ENCODE measurements around the gene GM2A.
"Not testable (repeated sequence)": the region's sequence is repeated elsewhere in the genome, so short reads cannot be mapped to it uniquely, and the experiment has no call there.

Gene GM2A

GRCh38 chr5:151231359-151231758 lies 21.6 kb upstream of the GM2A start:
- Histone ChIP-seq H3K4me1 (ENCODE audit: control insufficient read depth, insufficient read depth, low read length) (no peaks in the 10 kb centered on the region), H3K27me3 (ENCODE audit: control insufficient read depth, insufficient read depth, low read length) (peaks cover 53% of the 10 kb centered on the region), H3K9me3 (replicated peaks; ENCODE audit: low read length) (no peaks in the 10 kb centered on the region), H3K9ac (ENCODE audit: low read depth, low read length) (no peak overlapping the region), H3K36me3 (ENCODE audit: insufficient read depth, low read length) (no peaks in the 10 kb centered on the region), H3K4me2 (ENCODE audit: low read length) (no peak overlapping the region), H3K4me3 (ENCODE audit: low read length) (no peak overlapping the region)

GRCh38 chr5:151233616-151234085 lies 19.3 kb upstream of the GM2A start:
- H3K4me3 ChIP-seq (ENCODE audit: low read length), result no peak overlapping the region
- H3K36me3 ChIP-seq (ENCODE audit: insufficient read depth, low read length), result no peaks in the 10 kb centered on the region
- H3K27me3 ChIP-seq (ENCODE audit: control insufficient read depth, insufficient read depth, low read length), result peaks cover 62% of the 10 kb centered on the region
- no peaks in the 10 kb centered on the region for H3K4me1 ChIP-seq (ENCODE audit: control insufficient read depth, insufficient read depth, low read length)
- H3K9me3 ChIP-seq (replicated peaks; ENCODE audit: low read length), result no peaks in the 10 kb centered on the region
- no peak overlapping the region for H3K9ac ChIP-seq (ENCODE audit: low read depth, low read length)
- no peak overlapping the region for H3K4me2 ChIP-seq (ENCODE audit: low read length)

GRCh38 chr5:151234476-151235238 lies 18.3 kb upstream of the GM2A start:
- Histone ChIP-seq H3K9me3 (replicated peaks; ENCODE audit: low read length) (no peaks in the 10 kb centered on the region), H3K27me3 (ENCODE audit: control insufficient read depth, insufficient read depth, low read length) (peaks cover 60% of the 10 kb centered on the region), H3K4me1 (ENCODE audit: control insufficient read depth, insufficient read depth, low read length) (no peaks in the 10 kb centered on the region), H3K36me3 (ENCODE audit: insufficient read depth, low read length) (no peaks in the 10 kb centered on the region), H3K4me3 (ENCODE audit: low read length) (no peak overlapping the region), H3K4me2 (ENCODE audit: low read length) (no peak overlapping the region), H3K9ac (ENCODE audit: low read depth, low read length) (no peak overlapping the region)

GRCh38 chr5:151235239-151235571 lies 17.8 kb upstream of the GM2A start:
- H3K4me2 ChIP-seq (ENCODE audit: low read length); H3K4me3 ChIP-seq (ENCODE audit: low read length); H3K9me3 ChIP-seq (replicated peaks; ENCODE audit: low read length); H3K9ac ChIP-seq (ENCODE audit: low read depth, low read length); H3K36me3 ChIP-seq (ENCODE audit: insufficient read depth, low read length); H3K4me1 ChIP-seq (ENCODE audit: control insufficient read depth, insufficient read depth, low read length): not testable (repeated sequence)
- peaks cover 54% of the 10 kb centered on the region for H3K27me3 ChIP-seq (ENCODE audit: control insufficient read depth, insufficient read depth, low read length)

GRCh38 chr5:151236888-151237287 lies 16.1 kb upstream of the GM2A start:
- Histone ChIP-seq H3K4me3 (ENCODE audit: low read length) (no peak overlapping the region), H3K4me2 (ENCODE audit: low read length) (no peak overlapping the region), H3K9ac (ENCODE audit: low read depth, low read length) (no peak overlapping the region), H3K27me3 (ENCODE audit: control insufficient read depth, insufficient read depth, low read length) (peaks cover 40% of the 10 kb centered on the region), H3K4me1 (ENCODE audit: control insufficient read depth, insufficient read depth, low read length) (no peaks in the 10 kb centered on the region), H3K36me3 (ENCODE audit: insufficient read depth, low read length) (no peaks in the 10 kb centered on the region), H3K9me3 (replicated peaks; ENCODE audit: low read length) (no peaks in the 10 kb centered on the region)

DNA sequence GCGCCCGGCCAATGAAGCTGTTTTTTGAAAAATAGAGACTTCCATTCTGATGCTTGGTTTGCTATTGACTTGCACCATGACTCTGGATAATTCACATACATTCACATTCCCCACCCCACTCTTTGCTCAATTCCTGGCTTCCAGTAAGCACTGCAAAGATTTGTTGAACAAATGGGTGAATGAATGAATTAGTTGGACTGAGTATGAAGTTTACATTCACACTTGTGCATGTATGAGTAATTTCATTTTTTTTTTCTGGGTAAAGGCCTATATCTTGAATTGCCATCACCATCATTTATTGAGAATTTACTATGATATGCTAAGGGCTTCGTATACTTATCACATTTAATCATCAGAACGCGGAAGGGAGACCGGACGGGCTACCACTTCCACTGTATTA lies 15.3 kb upstream of the GM2A start:
- H3K9ac ChIP-seq (ENCODE audit: low read depth, low read length), result no peak overlapping the region
- H3K27me3 ChIP-seq (ENCODE audit: control insufficient read depth, insufficient read depth, low read length), result peaks cover 33% of the 10 kb centered on the region
- no peak overlapping the region for H3K4me3 ChIP-seq (ENCODE audit: low read length)
- H3K36me3 ChIP-seq (ENCODE audit: insufficient read depth, low read length), result no peaks in the 10 kb centered on the region
- H3K9me3 ChIP-seq (replicated peaks; ENCODE audit: low read length), result no peaks in the 10 kb centered on the region
- no peak overlapping the region for H3K4me2 ChIP-seq (ENCODE audit: low read length)
- no peaks in the 10 kb centered on the region for H3K4me1 ChIP-seq (ENCODE audit: control insufficient read depth, insufficient read depth, low read length)

GRCh38 chr5:151238303-151238741 lies 14.7 kb upstream of the GM2A start:
- Histone ChIP-seq H3K4me3 (ENCODE audit: low read length) (no peak overlapping the region), H3K4me1 (ENCODE audit: control insufficient read depth, insufficient read depth, low read length) (no peaks in the 10 kb centered on the region), H3K9ac (ENCODE audit: low read depth, low read length) (no peak overlapping the region), H3K9me3 (replicated peaks; ENCODE audit: low read length) (no peaks in the 10 kb centered on the region), H3K36me3 (ENCODE audit: insufficient read depth, low read length) (no peaks in the 10 kb centered on the region), H3K4me2 (ENCODE audit: low read length) (peak overlapping the region; percentile 66), H3K27me3 (ENCODE audit: control insufficient read depth, insufficient read depth, low read length) (peaks cover 26% of the 10 kb centered on the region)

- Histone ChIP-seq H3K4me3 (ENCODE audit: low read length) (no peak overlapping the region), H3K9ac (ENCODE audit: low read depth, low read length) (no peak overlapping the region)
Observed at GRCh38 chr5:151239237-151239861, 13.6 kb upstream of the GM2A start.

DNA sequence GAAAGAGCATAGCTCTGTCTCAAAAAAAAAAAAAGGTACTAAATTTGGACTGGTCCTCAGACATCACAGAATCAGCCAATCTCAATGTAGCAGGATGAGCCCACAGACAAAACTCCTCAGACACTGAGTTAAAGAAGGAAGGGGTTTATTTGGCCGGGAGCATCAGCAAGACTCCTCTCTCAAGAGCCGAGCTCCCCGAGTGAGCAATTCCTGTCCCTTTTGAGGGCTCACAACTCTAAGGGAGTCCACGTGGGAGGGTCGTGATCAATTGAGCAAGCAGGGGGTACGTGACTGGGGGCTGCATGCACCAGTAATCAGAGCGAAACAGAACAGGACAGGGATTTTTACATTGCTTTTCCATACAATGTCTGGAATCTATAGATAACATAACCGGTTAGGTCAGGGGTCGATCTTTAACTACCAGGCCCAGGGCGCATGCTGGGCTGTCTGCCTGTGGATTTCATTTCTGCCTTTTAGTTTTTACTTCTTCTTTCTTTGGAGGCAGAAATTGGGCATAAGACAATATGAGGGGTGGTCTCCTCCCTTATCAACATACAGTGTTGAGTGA lies 12.6 kb upstream of the GM2A start:
- peaks cover 16% of the 10 kb centered on the region for H3K27me3 ChIP-seq (ENCODE audit: control insufficient read depth, insufficient read depth, low read length)
- not testable (repeated sequence) for H3K9me3 ChIP-seq (replicated peaks; ENCODE audit: low read length); H3K9ac ChIP-seq (ENCODE audit: low read depth, low read length); H3K4me3 ChIP-seq (ENCODE audit: low read length); H3K36me3 ChIP-seq (ENCODE audit: insufficient read depth, low read length); H3K4me2 ChIP-seq (ENCODE audit: low read length); H3K4me1 ChIP-seq (ENCODE audit: control insufficient read depth, insufficient read depth, low read length)

More at GRCh38 chr5:151239237-151239861, 13.6 kb upstream of the GM2A start:
- no peaks in the 10 kb centered on the region for H3K36me3 ChIP-seq (ENCODE audit: insufficient read depth, low read length)
- peak overlapping the region; percentile 66 for H3K4me2 ChIP-seq (ENCODE audit: low read length)
- peaks cover 19% of the 10 kb centered on the region for H3K27me3 ChIP-seq (ENCODE audit: control insufficient read depth, insufficient read depth, low read length)
- no peaks in the 10 kb centered on the region for H3K9me3 ChIP-seq (replicated peaks; ENCODE audit: low read length)
- H3K4me1 ChIP-seq (ENCODE audit: control insufficient read depth, insufficient read depth, low read length), result no peaks in the 10 kb centered on the region

DNA sequence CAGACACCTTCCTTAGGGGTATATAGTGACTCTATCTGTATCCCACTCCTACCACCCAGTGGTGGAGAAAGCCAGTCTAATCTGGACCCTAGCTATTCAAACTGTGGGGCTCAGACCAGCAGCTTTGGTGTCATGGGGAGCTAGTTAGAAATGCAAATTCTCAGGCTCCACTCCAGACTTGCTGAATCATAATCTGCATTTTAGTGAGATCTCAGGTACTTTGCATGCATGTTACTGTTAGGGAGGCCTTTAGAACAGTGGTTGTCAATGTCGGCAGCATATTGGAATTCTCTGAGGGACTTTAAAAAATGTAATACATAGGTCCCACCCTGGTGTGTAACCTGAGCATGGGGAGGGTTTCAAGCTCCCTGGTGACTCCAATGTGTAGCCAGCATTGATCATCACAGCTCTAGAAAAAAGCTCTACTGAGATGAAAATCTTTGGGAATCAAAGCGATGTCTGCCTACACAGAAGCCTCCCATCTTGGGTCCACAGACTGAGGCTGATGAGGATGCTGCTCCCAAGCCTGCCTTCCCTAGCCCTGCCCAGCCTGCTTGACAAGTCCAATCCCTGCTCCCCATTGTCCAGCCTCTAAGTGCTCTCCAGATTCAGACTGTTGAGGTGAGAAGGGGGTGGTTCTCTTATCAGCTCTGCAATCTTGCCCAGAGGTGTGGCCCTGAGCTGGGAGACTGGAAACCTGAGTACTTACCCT lies 11.9 kb upstream of the GM2A start:
- Histone ChIP-seq H3K4me3 (ENCODE audit: low read length) (no peak overlapping the region), H3K4me1 (ENCODE audit: control insufficient read depth, insufficient read depth, low read length) (no peaks in the 10 kb centered on the region)

GRCh38 chr5:151243127-151243526 lies 9.9 kb upstream of the GM2A start:
- Histone ChIP-seq H3K27me3 (ENCODE audit: control insufficient read depth, insufficient read depth, low read length) (peaks cover 33% of the 10 kb centered on the region), H3K9me3 (replicated peaks; ENCODE audit: low read length) (no peaks in the 10 kb centered on the region), H3K4me2 (ENCODE audit: low read length) (no peak overlapping the region), H3K36me3 (ENCODE audit: insufficient read depth, low read length) (no peaks in the 10 kb centered on the region), H3K4me3 (ENCODE audit: low read length) (no peak overlapping the region), H3K4me1 (ENCODE audit: control insufficient read depth, insufficient read depth, low read length) (no peaks in the 10 kb centered on the region), H3K9ac (ENCODE audit: low read depth, low read length) (no peak overlapping the region)

More for the DNA sequence above, 11.9 kb upstream of the GM2A start:
- Histone ChIP-seq H3K27me3 (ENCODE audit: control insufficient read depth, insufficient read depth, low read length) (peaks cover 24% of the 10 kb centered on the region), H3K4me2 (ENCODE audit: low read length) (no peak overlapping the region), H3K9me3 (replicated peaks; ENCODE audit: low read length) (no peaks in the 10 kb centered on the region), H3K9ac (ENCODE audit: low read depth, low read length) (no peak overlapping the region), H3K36me3 (ENCODE audit: insufficient read depth, low read length) (no peaks in the 10 kb centered on the region)

Data from skeletal muscle satellite cell (primary cell).